Keratinocyte (primary cell): ENCODE measurements around the gene SLC2A9. TPM values are rescaled to one million over a fixed set of nuclear protein-coding genes. Genes with fewer than 3 reads are reported as not detected.

Source experiments
- DNase-seq: peaks from one replicate; pipeline ENCODE4 v3.0.0-alpha.2; 2011; ENCODE audit warnings: low read depth, missing footprints, low spot score
- FAIRE-seq: peaks from 2 replicates; lab custom pipeline; 2011; peaks lifted over from hg19 to GRCh38; lab: Jason Lieb, UNC
- H2AFZ ChIP-seq: 2 replicates; pipeline ENCODE4 v1.6.0; 2012; ENCODE audit warnings: low read length, control low read depth, inconsistent platforms; ENCODE audit not compliant: control insufficient read depth
- H3K27ac ChIP-seq: 2 replicates; pipeline ENCODE4 v1.5.1; 2011; ENCODE audit warnings: low read length; ENCODE audit not compliant: control insufficient read depth, insufficient read depth
- H3K27me3 ChIP-seq: 3 replicates; pipeline ENCODE4 v1.6.0; 2011; ENCODE audit warnings: low read length; ENCODE audit not compliant: control insufficient read depth, insufficient read depth; ENCODE audit errors: extremely low read depth
- H3K36me3 ChIP-seq, 2 experiments: 2 replicates in 1 of 2; 3 replicates in 1 of 2; pipeline ENCODE4 v1.5.1; 2011; ENCODE audit warnings: low read length in 2 of 2, mild to moderate bottlenecking in 1 of 2; ENCODE audit not compliant: control insufficient read depth in 2 of 2, insufficient read depth in 2 of 2; ENCODE audit errors: extremely low read depth in 1 of 2
- H3K4me1 ChIP-seq: 3 replicates; pipeline ENCODE4 v1.5.1; 2011; ENCODE audit warnings: low read length; ENCODE audit not compliant: control insufficient read depth, insufficient read depth; ENCODE audit errors: extremely low read depth
- H3K4me2 ChIP-seq: 3 replicates; pipeline ENCODE4 v1.6.0; 2011; ENCODE audit warnings: low read depth, low read length; ENCODE audit not compliant: control insufficient read depth, insufficient read depth; ENCODE audit errors: extremely low read depth
- H3K4me3 ChIP-seq, 3 experiments: fragments of 200-600 bp in 1 of 3; sonication (generic) in 1 of 3; 2 replicates in 2 of 3; 3 replicates in 1 of 3; pipeline ENCODE4 v1.5.1; 2011 to 2016; ENCODE audit warnings: low read length in 3 of 3, mild to moderate bottlenecking in 3 of 3, control low read depth in 2 of 3, inconsistent platforms in 1 of 3, low read depth in 1 of 3, mixed read lengths in 1 of 3, mixed run types in 1 of 3, moderate library complexity in 1 of 3; ENCODE audit not compliant: control insufficient read depth in 2 of 3, insufficient read depth in 2 of 3; ENCODE audit errors: extremely low read depth in 1 of 3
- H3K79me2 ChIP-seq: 2 replicates; pipeline ENCODE4 v1.6.0; 2012; ENCODE audit warnings: low read length; ENCODE audit not compliant: control insufficient read depth, insufficient read depth
- H3K9ac ChIP-seq: 3 replicates; pipeline ENCODE4 v1.6.0; 2011; ENCODE audit warnings: low read length; ENCODE audit not compliant: control insufficient read depth, insufficient read depth; ENCODE audit errors: extremely low read depth
- H3K9me1 ChIP-seq: 3 replicates; pipeline ENCODE4 v1.6.0; 2011; ENCODE audit warnings: low read length; ENCODE audit not compliant: control insufficient read depth, insufficient read depth; ENCODE audit errors: extremely low read depth
- H3K9me3 ChIP-seq: 2 replicates; pipeline ENCODE4 v1.5.1; 2012; ENCODE audit warnings: low read depth, low read length; ENCODE audit not compliant: control insufficient read depth
- H4K20me1 ChIP-seq: 3 replicates; pipeline ENCODE4 v1.6.0; 2011; ENCODE audit warnings: low read length; ENCODE audit not compliant: control insufficient read depth, insufficient read depth; ENCODE audit errors: extremely low read depth
- EZH2 ChIP-seq: IDR thresholded peaks from one replicate; pipeline ENCODE4 v1.6.1; 2012; ENCODE audit warnings: inconsistent platforms, mild to moderate bottlenecking, low read length, moderate library complexity
- dilution Hi-C: fragments of 300-500 bp; cut with MboI; formaldehyde crosslinking; loops from one replicate; pipeline ENCODE4 v1.7.0; 2020; ENCODE audit warnings: low sequenced_read_pairs; ENCODE audit not compliant: extremely low pct_ligation_motif_present
- polyA plus RNA-seq, 5 experiments: library from polyadenylated mRNA; depleted of rRNA in 3 of 5; stranded (reverse) in 3 of 5; stranded (forward) in 1 of 5; unstranded in 1 of 5; fragments of >200 nt; gene quantifications; 1 replicate in 1 of 5; 2 replicates in 3 of 5; 3 replicates in 1 of 5; pipeline versions ENCODE4 v1.2.1 to v1.2.3, GENCODE V29; 2011 to 2012; ENCODE audit warnings: missing spikeins in 2 of 5, low read depth in 1 of 5, low replicate concordance in 1 of 5
- TF ChIP-seq, protein P1 (sequence below), 3 experiments: IDR thresholded peaks in 1 of 3; conservative IDR thresholded peaks in 1 of 3; optimal IDR thresholded peaks in 1 of 3; 2 replicates in 2 of 3; 3 replicates in 1 of 3; pipeline versions ENCODE3 to v1.5.1; 2011; ENCODE audit warnings: low read length in 3 of 3, mild to moderate bottlenecking in 3 of 3, moderate library complexity in 2 of 3, control low read depth in 1 of 3, inconsistent platforms in 1 of 3; ENCODE audit not compliant: insufficient read depth in 2 of 3; ENCODE audit errors: extremely low read depth in 1 of 3

The SLC2A9 gene
- polyA plus RNA-seq, 1 donor (not counting 4 experiments of a cell fraction or from before 2014, with no cell fraction given) = 37.3 TPM

DNA sequence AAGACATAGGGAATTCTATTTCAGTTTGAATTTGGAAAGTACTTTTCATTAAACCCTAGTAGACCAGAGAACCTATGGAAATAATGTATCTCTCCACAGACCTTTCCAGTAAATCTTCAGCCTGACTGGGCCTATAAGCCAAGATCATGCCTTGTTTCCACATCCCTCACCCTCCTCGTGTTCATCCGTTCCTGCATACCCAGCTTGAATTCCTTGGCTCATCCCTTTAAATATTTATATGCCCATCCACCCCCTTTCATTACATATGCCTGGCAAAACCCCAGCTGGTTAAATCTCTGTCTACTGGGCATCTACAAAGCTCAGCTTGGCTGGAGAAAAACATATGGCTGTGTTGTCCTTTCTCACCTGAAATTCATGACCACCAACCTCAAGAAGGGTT, 32.4 kb downstream of the SLC2A9 start:
- FAIRE-seq = no peak
- TF ChIP-seq, protein P1, sequence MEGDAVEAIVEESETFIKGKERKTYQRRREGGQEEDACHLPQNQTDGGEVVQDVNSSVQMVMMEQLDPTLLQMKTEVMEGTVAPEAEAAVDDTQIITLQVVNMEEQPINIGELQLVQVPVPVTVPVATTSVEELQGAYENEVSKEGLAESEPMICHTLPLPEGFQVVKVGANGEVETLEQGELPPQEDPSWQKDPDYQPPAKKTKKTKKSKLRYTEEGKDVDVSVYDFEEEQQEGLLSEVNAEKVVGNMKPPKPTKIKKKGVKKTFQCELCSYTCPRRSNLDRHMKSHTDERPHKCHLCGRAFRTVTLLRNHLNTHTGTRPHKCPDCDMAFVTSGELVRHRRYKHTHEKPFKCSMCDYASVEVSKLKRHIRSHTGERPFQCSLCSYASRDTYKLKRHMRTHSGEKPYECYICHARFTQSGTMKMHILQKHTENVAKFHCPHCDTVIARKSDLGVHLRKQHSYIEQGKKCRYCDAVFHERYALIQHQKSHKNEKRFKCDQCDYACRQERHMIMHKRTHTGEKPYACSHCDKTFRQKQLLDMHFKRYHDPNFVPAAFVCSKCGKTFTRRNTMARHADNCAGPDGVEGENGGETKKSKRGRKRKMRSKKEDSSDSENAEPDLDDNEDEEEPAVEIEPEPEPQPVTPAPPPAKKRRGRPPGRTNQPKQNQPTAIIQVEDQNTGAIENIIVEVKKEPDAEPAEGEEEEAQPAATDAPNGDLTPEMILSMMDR (optimal IDR thresholded peaks at IDR 0.05 in 1 of 3, IDR thresholded peaks at IDR 0.05 in 1 of 3, conservative IDR thresholded peaks at IDR 0.05 in 1 of 3; ENCODE audit: extremely low read depth in 1 of 3, insufficient read depth in 2 of 3, low read length in 3 of 3) = no peak
- TF ChIP-seq EZH2 = no peak

DNA sequence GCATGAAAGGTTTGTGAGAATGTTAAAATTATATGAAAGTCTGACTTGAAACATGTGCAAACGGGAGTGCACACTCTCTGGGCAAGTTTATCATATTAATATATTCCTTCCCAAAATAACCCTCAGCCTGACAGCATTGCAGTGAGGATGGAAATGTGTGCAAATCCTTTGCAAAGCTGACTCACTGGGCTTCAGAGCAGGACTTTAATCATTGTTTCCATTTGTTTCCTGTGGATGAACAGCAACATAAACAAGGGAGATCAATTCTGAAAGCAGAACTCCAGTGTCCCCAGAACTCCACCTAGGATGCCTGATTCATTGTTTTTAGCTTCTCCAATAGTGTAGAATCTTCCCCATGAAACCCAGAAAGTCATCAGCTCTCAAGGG, 32.9 kb downstream of the SLC2A9 start:
- Histone ChIP-seq H3K9me3 (no peaks in the 10 kb centered on the region), H3K36me3 (peaks cover 20 to 27% of the 10 kb centered on the region in 2 experiments), H3K9ac (no peak overlapping the region), H3K4me1 (no peaks in the 10 kb centered on the region), H3K27me3 (no peaks in the 10 kb centered on the region), H3K4me3 (no peak overlapping the region), H3K9me1 (no peaks in the 10 kb centered on the region), H4K20me1 (peaks cover 2% of the 10 kb centered on the region), H3K4me2 (no peak overlapping the region), H3K27ac (no peak overlapping the region), H2AFZ (no peak overlapping the region), H3K79me2 (no peaks in the 10 kb centered on the region)
- TF ChIP-seq EZH2 = no peak
- TF ChIP-seq, protein P1 (optimal IDR thresholded peaks at IDR 0.05 in 1 of 3, IDR thresholded peaks at IDR 0.05 in 1 of 3, conservative IDR thresholded peaks at IDR 0.05 in 1 of 3; ENCODE audit: extremely low read depth in 1 of 3, insufficient read depth in 2 of 3, low read length in 3 of 3) = no peak
- peak; percentile 57 for FAIRE-seq
- dilution Hi-C loops = no loop called here
- no peak for DNase-seq

More for the DNA sequence above, 32.4 kb downstream of the SLC2A9 start:
- Histone ChIP-seq H4K20me1 (peaks cover 2% of the 10 kb centered on the region), H3K27ac (no peak overlapping the region), H3K9me1 (no peaks in the 10 kb centered on the region), H3K9ac (no peak overlapping the region), H2AFZ (no peak overlapping the region), H3K4me1 (no peaks in the 10 kb centered on the region), H3K4me2 (no peak overlapping the region), H3K79me2 (no peaks in the 10 kb centered on the region), H3K27me3 (no peaks in the 10 kb centered on the region), H3K4me3 (no peak overlapping the region), H3K9me3 (no peaks in the 10 kb centered on the region), H3K36me3 (peaks cover 24 to 29% of the 10 kb centered on the region in 2 experiments)
- dilution Hi-C loops = no loop called here
- no peak for DNase-seq
